HG03432 (cell line): ENCODE data around the gene SMIM29.

Experiments used
- ATAC-seq: cut with Tn5 transposase; IDR thresholded peaks from one replicate; pipeline ENCODE4 v1.9.1; 2021; ENCODE audit warnings: mild to moderate bottlenecking, moderate library complexity; ENCODE audit not compliant: unreplicated experiment

The SMIM29 gene

DNA sequence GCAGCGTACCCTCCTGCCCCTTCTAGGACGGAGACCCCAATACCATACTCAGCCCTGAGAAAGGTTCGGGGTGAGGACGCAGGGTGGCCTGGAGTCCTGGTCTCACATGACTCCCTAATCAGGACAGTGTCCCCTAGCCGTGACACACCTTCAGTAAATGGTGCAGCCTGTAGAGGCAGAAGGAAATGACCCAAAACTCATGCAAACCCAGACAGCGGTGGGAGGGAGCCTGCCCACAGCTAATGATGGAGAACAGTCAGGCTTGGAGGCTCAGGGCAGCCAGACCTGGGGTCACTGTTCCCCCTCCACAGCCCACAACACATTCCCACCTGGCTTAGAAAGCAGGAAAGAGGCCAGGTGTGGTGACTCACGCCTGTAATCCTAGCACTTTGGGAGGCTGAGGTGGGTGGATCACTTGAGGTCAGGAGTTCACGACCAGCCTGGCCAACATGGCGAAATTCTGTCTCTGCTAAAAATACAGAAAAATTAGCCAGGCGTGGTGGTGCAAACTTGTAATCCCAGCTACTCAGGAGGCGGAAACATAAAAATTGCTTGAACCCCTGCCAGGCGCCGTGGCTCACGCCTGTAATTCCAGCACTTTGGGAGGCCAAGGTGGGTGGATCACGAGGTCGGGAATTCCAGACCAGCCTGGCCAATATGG lies 20.9 kb downstream of the SMIM29 start:
- no peak for ATAC-seq

GRCh38 chr6:34226731-34227586 lies 21.8 kb downstream of the SMIM29 start:
- no peak for ATAC-seq

- ATAC-seq: no peak
These were observed 22.7 kb downstream of the SMIM29 start for GRCh38 chr6:34226066-34226465.

GRCh38 chr6:34225551-34225950 lies 23.3 kb downstream of the SMIM29 start:
- ATAC-seq: no peak

DNA sequence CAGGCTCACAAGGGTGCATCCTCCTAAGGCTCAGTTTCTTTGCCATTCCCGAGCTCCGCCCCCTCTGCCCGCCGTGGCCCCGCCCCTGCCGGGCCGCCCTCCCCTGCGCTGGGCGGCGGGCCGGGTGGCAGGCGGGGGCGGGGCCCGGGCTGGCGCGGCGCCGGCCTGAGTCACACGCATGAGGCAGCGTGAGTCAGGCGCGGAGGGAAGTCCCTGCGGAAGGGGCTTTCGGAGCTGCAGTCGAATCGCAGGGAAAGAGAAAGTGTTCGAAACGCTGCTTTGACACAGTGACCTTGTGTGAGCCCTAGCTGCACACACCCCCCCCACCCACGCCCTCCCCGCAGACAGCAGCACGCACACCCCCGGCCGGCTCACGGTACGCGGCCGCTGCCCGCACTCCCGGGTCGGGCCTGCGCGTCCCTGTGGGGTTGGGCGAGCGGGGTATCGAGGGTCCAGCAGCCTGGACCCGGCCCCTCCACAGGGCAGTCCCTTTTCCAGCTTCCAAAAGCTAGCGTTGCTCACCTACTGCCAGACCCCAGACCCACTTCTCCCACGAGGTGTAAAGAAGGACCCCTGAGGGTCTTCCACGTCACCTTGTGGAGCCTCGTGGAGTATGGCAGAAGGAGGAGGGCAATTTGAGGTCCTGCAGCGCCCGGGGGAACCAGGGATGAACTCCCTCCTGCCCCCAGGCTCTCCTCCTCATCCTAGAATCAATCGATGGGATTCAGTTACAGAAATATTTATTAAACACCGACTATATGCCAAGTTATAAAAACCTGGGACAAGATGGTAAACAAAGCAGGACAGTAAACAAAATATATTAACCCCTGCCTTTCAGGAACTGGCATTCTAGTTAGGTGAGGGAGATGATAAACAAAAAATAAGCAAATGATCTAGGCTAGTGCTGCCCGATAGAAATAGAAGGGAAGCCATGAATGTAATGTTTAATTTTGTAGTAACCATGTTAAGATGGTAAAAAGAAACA lies 24.6 kb downstream of the SMIM29 start:
- ATAC-seq: peak; percentile 91

- ATAC-seq: no peak
These were observed 25.3 kb downstream of the SMIM29 start for GRCh38 chr6:34223381-34223955.

GRCh38 chr6:34218691-34219090 lies 30.1 kb downstream of the SMIM29 start:
- ATAC-seq: no peak

GRCh38 chr6:34213772-34214171 lies 35.0 kb downstream of the SMIM29 start:
- no peak for ATAC-seq

DNA sequence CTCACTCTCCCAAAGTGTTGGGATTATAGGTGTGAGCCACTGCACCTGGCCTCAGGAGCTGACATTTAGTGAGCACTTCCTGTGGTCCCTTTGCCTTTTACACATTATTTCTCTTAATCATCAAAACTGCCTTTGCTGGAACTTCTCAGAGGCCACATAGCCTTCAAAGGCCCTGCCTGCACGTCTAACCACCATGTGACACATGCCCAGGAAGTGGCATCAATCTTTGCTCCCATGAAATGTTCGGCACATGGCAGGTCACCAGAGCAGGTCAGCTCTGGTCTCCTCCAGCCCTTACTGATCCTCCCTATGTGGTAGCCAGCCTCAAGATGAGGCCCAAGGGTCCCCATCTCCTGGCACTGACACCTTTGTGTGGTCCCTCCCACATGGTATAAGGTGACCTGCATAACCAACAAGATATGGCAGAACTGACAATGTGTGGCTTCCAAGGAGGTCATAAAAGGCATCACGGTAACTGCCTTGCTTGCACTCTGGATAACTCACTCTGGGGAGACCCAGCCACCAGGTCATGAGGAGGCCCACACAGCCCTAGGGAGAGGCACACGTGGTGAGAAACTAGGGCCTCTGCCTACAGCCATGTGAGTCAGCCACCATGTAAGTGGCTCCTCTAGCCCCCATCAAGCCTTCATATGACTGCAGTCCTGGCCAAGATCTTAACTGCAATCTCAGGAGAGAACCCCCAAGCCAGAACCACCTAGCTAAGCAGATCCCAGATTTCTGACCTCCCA lies 40.9 kb downstream of the SMIM29 start:
- no peak for ATAC-seq

- ATAC-seq: no peak
These were observed 42.1 kb downstream of the SMIM29 start for GRCh38 chr6:34206726-34207125.

GRCh38 chr6:34205916-34206315 lies 42.9 kb downstream of the SMIM29 start:
- no peak for ATAC-seq

DNA sequence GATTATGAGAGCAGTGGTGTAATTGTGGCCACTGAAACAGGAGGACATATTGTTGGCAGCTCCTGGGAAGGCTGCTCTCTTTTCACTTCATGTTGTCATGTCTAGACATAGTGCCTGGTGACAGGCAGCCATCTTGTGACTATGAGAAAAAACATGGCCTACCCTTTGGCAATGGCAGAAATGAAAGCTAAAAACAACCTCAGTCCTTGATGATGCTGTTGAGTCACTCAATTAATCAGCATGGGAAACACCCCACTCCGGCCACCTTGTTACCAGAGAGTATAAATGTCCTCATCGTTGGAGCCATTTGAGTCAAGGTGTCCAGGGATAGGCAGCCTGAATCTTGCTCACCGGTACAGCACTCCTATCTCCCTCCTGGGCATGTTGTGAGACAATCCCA lies 43.3 kb downstream of the SMIM29 start:
- no peak for ATAC-seq

DNA sequence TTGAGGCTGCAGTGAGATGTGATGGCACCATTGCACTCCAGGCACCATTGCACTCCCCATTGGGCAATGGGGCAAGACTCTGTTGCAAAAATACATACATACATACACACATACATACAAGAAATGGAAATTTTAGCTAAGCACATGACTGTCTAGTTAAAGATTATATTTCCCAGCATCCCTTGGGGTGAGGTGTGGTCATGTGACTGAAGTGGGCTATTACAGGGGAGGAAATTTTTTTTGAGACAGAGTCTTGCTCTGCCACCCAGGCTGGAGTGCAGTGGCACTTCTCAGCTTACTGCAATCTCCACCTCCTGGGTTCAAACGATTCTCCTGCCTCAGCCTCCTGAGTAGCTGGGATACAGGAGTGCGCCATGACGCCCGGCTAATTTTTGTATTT lies 44.1 kb downstream of the SMIM29 start:
- no peak for ATAC-seq

- ATAC-seq: no peak
These were observed 46.2 kb downstream of the SMIM29 start for GRCh38 chr6:34202329-34203201.

DNA sequence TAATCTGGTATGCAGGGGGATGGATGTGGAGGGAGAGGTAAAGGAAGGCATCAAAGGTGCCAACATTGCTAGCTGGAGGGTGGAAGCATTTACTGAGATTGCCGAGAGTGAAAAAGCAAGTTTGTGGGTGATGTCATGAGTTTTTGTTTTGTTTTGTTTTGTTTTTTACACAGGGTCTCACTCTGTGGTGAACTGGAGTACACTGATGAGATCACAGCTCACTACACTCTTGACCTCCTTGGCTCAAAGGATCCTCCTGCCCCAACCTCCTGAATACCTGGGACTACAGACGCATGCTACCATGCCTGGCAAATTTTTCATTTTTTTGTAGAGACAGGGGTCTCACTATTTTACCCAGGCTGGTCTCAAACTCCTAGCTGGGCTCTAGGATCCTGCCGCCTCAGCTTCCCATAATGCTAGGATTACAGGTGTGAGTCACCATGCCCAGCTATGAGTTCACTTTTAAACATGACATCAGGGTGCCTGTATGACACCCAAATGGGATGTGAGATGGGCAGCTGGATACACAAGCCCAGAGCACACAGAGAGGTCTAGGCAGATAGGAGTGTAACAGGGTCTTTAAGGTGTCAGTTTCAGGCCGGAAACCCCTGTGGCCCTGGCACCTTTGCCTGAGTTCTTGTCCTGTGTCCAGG lies 47.2 kb downstream of the SMIM29 start:
- ATAC-seq: no peak

DNA sequence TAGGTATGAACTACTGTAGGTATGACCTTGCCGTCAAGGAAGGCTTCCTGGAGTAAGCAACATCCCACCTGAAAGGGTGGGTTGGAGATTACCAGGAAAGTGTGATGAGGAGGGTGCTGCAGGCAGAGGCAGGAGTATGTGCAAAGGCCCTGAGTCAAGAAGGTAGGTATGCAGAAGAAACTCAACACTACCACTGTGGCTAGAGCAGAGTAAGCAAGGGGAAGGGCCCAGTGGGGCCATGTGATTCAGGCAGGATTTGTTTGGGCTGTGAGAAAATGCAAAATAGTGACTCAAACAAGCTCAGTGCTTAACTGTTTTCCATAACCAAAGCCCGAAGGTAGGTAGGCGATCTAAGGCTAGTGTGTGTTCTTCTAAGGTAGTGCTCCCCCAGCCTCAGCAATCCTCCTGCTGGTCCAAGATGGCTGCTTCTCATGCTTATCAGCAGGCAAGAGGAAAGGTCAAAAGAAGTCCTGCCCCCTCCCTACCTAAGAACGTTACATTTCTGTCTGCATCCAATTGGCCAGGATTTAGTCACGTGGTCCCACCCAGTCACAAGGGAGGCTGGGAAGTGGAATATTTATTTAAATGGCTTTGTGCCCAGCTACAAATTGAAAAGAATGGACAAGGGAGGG lies 48.4 kb downstream of the SMIM29 start:
- no peak for ATAC-seq

DNA sequence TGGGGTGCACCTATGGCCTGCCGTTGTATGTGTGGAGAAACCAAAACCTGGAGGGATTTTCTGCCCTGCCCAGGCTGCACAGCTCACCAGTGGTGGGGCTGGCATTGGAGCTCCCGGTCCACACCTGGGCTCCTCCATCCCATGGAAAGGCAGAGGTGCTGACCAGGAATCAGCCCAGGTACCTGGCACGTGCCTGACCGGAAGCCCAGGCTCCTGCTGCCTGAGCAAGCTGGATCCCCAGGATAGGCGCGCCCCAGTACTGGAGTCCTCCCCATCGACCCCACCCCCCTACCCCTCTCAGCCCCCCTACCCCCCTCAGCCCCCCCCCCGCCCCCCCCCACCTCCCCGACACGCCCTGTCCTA lies 52.0 kb downstream of the SMIM29 start:
- ATAC-seq: no peak
